HG03103 (cell line): ENCODE data around the gene SFRP4.

ENCODE experiments used
- ATAC-seq: cut with Tn5 transposase; IDR thresholded peaks from one replicate; pipeline ENCODE4 v1.9.1; 2021; ENCODE audit warnings: low read depth; ENCODE audit not compliant: unreplicated experiment

SFRP4 gene

DNA sequence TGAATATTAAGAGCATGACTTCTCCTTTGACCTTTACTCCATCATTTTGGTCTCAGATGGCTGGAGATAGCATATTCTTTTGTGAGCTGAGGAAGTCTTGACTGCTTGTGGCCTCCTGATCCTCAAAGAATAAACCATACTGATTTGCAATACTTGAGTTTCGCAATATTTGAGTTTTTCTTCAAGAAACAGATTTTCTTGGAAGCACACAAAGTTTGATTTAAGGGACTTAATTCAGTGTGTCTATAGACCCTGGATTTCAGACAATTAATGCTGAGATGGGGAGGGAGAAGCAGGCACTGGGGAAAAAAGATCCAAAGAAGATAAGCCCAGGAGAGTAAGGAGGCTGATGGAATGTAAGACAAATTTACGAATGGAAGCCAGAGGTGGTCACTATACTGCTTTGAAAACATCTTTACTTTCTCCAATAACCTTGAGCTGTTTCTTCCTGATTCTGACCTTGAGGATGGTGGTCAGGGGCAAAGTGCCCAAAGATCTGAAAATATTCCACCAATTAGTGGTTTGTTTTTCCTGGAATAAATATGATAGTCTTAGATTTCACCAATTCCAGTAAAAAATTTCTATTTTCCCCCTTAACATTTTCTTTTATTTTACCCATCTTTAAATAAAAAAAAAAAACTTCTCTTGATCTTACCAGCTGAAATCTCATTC, 11.3 kb upstream of the SFRP4 start:
- ATAC-seq, result no peak

DNA sequence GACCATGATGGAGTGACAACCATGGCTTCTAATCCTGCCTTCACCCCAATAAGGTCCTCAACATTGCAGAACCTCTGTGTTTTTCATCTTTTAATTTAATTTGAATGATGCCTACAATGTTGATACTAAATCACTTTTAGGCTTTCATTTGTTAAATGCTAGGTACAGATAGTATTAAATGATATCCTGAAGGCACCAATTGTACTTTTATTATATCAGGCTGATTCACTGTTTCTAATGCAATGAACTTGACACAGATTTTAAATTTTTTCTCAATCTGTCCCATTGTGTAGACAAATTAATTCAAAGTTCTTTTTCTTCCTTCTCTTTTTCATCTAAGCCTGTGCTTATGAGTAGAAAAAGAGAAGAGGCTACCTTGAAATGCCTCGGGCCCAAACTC, 9.0 kb upstream of the SFRP4 start:
- ATAC-seq, result no peak

DNA sequence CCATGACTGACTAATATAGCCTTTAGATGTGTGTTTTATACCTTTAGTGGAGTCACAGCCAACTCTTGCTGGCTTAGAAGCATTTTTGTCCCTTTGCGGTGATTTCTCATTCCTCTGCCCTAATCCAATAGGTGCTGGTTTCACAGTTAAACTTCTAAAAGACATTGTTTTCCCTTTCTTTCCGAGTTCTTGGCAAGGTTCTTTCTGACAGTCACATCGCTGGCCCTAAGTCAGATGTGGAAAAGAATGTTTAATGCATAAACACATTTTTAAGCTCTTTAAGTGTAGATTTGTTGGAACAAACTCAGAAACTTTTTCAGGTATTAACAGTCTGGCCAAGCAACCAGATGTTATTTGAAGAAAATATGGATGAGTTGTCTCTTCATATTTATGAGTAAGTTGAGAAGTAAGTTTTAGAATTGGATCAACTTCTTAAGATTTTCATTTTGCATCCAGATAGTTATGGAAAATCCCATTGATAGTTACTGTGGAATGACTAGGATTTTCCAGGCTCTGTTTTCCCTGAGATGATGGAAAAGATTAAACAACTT, 7.9 kb upstream of the SFRP4 start:
- no peak for ATAC-seq

DNA sequence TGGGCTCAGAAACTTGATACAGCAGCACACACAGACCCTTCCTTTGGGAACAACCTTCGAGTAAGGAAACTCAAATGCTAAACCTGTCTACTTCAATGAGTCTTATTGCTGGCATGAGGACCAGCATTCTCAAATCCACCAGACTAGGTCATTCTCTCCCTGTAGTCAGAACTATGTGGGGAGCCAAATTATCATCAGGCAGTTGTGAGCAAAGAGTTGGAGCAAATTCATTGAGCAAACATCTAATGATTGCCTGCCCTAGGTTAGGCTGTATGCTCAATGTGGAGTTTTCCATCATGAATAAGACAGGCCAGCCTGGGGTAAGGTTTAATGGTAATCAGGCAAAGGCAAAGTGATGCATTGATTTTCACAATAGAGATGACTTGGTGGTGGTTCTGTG, 7.4 kb upstream of the SFRP4 start:
- no peak for ATAC-seq

DNA sequence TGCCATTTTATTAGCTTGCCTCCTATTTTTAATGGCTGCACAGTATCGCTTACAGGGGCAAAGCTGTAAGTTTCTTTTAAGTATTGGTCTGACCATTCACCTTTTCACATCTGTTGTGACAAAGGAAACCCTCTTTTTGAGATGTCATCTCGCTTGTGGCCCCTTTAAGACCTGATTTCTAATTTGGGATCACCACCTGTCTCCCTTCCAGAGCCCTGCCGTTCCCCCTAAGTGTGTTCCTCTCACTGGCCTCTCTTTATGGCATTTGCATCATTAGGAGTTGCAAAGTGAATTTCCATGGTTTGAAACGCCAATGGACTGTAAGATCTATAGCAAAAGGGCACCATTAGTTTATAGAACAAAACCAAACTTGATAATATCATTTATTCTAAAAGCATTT, 5.3 kb upstream of the SFRP4 start:
- no peak for ATAC-seq

DNA sequence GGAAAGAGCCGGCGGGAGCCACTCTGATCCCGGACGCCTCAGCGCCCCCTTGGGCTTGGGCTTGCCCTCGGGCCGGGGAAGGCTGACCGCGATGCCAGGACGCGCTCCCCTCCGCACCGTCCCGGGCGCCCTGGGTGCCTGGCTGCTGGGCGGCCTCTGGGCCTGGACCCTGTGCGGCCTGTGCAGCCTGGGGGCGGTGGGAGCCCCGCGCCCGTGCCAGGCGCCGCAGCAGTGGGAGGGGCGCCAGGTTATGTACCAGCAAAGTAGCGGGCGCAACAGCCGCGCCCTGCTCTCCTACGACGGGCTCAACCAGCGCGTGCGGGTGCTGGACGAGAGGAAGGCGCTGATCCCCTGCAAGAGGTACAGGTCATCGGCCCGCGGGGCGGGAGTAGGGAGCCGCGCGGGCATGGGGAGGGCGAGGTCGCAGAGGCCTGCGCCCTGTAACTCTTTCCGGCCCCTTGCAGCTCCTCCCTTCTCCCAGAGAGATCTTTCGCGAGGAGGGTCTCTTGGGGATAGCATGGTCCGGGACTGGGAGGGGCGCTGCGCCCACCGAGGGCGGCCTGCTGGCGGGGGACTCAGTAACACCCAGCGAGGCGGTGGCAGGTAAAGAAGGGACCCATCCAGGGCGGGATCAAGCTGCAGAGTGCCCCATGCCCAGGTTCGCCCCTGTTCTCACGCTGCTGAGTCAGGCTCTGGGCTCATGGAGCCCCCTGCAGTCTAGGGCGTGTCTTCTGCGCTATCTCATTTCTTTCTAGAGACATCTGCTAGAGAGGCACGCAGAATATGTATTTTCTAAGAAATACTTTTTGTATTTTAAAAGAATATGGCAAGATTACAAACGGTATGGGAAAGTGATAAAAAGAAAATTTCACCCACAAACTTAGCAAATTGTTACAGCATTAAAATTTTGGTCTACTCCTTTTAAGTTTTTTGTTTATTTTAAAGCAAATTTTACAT, 4.5 kb upstream of the SFRP4 start:
- ATAC-seq, result peak; percentile 42

DNA sequence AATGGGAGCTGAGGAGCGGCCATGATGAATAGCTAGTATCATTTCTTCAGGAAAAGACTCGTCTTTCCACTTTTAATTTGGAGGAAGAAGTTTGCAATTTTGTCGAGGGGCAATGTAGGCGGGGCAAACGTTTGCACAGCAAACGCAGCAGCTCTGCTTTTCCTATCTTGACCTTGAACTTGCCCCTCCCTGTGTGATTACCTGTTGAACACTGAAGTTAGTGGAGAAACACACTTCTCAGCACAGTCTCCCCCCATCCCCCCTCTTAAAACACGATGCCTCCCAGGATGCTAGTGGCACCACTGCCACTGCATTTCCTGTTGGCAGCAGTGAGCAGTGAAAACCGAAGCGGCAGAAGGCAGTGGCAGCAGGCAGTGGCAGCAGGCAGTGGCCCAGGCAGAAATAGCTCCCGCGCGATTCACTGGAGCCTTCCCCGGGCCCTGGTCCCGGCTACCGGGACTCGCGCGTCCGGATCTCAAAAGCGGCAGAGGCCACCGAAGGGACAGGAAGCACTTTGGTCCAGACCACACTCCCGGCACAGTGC, 3.8 kb upstream of the SFRP4 start, which contains the start of gene EPDR1:
TSS of gene EPDR1 (plus strand) at position 336 of the 544 bp plus-strand sequence. CDS start 300 bp downstream, outside the sequence.
- ATAC-seq, result peak; percentile 30

DNA sequence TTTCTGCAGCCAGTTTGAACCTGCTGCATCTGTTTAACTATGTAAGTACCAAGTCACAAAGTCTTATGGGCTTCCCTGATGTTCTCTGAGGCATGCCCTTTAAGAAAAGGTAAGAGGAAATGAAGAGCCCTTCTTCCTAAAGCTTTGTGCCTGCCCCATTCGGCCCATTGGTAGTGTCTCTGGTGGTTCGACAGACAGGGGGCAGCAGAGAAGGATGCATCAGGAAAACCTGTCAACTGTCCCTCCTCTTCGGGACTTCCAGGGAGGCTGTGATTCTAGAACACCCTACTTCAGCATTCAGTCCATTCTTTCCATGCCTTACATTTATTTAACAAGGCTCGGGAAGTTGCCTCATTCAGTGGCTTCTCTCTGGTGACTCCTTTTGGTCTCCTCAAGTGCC, 1.9 kb upstream of the SFRP4 start:
- no peak for ATAC-seq

DNA sequence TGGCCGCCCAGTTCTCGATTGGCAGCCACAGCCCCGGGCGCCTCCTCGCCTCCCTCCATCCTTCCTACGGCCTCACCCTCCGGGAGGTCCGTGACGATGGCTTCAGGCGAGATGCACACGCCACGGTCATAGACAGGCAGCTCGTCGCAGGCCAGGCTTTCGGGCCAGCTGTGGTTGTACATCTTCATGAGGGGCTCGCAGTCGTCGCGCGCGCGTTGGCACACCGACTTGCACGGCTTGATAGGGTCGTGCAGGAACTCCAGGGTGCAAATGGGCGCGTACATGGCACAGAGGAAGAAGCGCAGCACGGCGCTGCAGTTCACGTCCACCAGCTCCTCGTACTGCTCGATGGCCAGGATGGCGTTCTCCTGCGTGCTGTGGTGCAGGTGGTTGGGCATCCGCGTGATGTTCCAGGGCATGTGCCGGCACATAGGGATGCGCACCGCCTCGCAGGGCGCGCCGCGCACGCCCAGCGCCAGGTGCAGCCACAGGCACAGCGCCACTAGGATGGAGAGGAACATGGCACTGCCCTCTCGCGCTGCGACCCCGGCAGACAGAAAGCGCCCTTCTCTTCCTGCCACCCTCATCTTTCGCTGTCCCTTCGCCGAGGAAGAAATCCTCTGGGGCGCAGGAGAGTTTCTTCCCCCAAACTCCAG, 472 bp downstream of the SFRP4 start:
- no peak for ATAC-seq

DNA sequence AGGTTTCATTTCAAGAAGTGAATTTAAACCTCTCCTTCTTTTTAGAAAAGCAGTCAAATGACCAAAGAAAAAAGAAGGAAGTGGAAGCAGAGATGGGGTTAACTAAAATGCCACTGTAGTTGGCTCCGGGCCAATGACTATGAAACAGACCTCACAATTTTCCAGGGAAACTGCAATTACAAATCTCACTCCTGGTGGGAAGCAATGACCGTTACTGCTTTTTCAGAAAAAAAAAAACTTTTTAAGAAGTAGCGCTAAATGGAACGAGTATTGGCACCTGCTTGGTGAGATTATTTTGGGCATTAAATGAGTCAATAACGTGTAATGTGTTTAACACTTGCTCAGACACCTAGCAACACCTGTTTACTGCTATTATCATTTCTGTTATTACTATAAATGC, 1.2 kb downstream of the SFRP4 start:
- ATAC-seq, result no peak

DNA sequence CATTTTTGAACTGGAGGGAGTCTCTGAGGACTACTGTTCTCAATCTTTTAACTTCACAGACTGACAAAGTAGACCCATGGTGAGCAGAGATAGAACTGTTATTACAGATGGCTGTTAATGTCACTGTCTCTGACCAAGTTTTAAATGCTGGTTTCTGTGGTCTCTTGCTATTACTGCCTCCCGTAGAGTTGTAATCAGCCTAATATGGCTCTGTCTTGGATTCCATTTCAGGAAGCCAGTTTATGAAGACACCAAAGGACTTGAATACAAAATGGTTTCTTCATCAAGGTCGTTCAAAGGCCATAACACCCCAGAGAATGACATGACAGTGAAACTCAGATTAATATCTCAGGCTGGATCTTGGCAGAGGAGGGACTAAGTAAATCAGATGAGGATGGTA, 3.9 kb downstream of the SFRP4 start:
- no peak for ATAC-seq

DNA sequence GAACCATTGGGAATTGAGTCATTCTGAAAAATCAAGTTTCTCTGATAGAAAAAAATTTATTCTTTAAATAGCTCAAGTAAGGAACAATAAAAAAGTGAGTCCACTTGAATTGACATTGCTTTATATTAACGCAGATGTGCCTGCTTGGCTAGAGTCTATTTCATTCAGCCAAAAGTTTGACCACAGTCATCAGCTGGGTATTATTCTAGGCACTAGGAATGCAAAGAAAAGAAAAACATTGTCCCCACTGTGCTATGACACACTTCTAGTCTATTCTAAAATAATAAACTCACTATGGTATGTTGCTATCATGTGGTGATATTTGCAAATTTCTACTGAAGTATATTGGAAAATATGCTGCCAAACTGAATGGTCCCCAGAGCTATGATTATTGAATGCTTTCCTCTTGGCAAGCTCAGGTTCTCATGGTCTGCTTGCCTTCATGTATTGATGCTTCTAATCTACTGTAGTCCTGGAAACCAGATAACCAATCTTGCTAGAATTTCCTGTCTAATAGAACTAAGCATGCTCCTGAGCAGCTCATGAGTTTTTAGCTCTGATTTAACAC, 8.3 kb downstream of the SFRP4 start:
- no peak for ATAC-seq

DNA sequence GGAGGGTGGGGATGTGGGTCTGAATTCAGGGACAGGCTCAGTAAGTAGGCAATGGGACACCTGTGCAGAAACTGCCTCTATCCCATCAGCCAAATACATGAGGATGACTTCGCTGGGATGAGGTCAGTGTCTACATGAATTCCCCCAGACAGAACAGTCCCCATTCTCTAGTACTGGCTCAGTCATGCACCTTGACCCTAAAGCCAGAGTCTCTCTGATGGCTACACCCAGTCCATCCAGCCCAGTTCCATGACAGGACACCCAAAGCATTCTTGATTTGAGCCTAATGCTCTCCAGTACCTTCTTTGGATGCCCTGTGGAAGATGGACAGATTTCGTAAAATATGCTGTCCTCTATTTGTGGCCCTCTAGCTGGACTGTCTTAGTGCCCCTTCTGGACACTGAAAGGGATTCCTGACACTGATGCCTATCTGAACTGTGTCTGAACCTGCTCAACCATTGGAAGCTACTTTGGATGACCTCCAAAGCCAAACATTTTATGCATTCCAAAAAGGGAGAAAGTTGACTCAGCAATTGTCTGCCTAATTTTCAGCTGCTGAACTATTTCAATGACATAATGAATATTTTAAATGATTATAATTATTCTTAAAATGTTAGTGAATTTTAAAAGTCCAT, 14.6 kb downstream of the SFRP4 start:
- ATAC-seq, result no peak

DNA sequence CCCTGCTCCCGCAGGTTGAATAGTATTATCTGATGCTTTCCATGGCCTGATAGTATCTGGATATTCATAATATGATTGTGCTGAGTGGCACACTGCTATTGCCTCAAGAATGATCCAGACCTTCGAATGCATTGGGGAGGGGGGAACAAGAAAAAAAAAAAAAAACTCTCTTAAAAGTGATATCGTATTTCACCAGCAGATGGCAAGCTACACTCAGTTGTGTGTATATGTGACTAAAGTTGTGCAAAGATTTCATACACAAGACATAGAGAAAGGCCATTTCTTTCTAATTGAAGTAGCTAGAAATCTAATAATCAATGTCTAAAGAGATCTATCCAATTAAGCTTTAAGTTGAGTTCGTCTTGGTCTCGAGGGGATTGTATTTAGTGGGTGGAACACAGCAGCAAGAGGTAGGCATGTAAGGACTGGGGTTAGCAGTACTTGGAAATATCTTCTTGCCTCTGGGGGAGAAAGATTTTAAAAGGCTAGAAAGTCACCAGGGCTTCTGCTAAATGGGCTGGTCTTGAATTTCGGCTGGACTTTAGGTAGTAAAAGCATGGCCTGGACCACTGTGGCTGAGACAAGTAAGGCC, 15.3 kb downstream of the SFRP4 start:
- no peak for ATAC-seq

DNA sequence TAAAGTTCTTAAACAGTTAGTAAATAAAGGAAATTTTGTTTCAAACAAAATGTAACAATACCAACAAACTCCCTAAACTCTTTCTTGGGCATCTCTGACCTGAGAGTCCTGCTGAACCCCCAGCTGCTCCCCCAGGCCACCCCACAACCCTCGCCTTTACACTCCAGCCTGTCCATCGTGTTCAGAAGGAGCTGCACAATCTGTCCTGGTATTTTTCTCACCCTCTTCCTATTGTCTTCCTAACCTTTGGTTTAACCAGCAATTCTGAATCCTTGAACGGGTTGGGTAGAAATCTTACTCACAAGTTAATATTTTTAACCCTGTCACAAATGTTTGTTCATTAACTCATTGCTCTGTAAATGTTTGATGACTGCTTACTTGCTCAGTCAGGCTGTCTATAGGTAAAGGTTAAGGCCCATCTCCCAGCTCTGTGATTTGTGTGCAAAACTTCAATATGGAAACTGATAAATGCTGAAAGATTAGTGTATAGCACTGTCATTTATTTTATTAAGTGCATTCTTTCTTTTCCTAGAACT, 16.8 kb downstream of the SFRP4 start:
- ATAC-seq, result no peak

DNA sequence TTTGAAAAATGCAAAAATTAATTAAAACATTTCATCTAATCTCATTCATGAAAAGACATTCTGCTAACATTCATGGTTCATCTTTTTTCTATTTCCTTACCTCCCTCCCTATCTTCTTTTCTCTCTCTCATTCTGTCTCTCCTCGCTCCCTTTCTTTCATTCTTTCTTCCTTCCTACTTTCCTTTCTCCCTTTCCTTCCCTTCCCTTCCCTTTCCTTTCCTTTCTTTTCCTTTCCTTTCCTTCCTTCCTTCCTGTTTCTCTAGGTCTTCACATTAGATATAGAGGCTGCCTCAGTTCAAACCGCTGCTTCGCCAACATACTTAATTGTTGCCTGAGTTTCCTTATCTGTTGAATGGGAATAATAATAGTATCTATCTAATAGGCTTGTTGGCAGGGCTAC, 21.9 kb downstream of the SFRP4 start:
- no peak for ATAC-seq

DNA sequence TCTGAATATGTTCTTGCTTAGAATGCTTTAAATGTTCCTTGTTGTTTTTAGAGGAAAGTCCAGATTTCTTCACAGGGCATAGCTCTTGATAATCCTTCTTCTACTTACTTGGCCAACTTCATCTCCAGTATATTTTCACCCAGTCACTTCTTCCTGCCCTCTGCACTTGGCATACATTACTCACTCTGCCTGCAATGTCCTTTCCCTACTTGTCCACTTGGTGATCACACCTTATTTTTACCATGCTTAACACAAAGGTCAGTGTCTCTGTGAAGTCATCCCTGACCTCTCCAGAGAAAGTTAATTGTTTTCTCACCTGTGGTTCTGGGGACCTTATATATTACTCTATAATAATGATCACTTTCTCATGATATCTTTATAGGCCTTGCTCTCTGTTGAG, 23.3 kb downstream of the SFRP4 start:
- no peak for ATAC-seq

DNA sequence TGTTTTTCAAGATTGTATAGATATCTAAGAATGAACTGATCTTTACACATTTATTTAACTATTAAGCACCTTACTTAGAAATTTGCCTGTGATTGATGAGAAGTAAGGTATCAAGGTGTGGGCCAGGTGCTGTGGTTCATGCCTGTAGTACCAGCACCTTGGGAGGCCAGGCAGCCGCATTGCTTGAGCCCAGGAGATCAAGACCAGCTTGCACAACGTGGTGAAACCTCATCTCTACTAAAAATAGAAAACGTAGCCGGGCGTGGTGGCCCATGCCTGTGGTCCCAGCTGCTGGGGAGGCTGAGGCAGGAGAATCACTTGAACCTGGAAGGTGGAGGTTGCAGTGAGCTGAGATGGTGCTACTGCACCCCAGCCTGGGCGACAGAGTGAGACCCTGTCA, 34.5 kb downstream of the SFRP4 start:
- ATAC-seq, result no peak
